Measurements from ENCODE around the gene ZNF300.
"Not testable (repeated sequence)": the region's sequence is repeated elsewhere in the genome, so short reads cannot be mapped to it uniquely, and the experiment has no call there.

Gene ZNF300

DNA sequence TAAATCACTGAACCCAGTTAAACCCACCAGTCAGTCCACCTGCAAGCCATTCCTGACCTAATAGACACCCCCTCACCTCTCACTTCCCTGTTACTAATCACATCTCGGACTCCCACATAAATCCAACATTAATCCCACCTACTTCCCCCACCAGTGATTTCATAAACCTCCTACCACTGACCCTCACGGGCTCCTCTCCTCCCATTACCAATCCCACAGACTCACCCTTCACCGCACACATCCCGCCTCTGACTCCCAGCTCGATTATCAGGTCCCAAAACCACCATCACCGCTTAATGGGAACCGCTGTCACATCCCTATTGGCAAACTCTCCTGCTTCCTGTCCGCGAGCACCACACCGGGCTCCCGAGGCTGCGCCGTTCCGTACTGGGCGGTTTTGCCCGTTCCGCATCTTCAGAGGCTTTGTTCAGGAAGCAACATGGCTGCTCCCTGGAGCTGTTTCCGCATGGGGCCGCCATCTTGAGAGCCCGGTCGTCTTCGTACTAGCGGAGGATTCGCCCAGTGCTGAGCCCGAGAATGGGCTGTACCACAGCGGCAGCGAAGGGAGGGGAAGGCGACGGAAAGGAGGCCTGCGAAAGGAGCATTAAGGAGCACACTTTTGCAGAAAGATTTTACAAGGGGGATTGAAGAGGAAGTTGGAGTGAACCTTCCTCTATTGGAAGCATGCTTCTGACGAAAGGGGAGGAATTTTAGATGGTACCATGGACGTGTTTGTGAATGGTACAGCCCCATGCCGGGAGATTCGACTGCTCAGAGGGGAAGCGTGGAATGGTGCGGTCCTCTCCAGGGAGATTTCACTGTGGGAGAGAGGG is at the start of gene ZNF300:
ZNF300 (minus strand) TSS at position 502 of the 833 bp plus-strand sequence. CDS start 1,825 bp downstream, outside the sequence.
- no peak for DNase-seq

GRCh38 chr5:150948539-150948938 is 43.8 kb upstream of the ZNF300 start:
- no peak for DNase-seq

DNA sequence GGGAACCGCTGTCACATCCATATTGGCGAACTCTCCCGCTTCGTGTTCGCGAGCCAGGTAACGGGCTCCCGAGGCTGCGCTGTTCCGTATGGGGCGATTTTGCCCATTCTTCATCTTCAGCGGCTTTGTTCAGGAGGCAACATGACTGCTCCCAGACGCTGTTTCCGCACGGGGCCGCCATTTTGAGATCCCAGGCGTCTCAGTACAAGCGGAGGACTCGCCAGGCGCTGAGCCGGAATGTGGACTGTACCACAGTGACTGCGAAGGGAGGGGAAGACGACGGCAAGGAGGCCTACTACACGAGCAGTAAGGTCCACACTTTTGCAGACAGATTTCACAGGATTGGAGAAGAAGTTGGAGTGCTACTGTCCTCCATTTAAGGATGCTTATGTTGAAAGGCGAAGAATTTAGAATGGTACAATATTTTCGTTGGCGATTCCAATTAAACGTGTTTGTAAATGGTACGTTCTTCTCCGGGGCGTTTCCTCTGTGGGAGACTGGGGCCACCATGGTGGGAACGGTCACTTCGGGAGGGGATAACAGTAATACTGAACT is 41.6 kb upstream of the ZNF300 start:
- no peak for DNase-seq

DNA sequence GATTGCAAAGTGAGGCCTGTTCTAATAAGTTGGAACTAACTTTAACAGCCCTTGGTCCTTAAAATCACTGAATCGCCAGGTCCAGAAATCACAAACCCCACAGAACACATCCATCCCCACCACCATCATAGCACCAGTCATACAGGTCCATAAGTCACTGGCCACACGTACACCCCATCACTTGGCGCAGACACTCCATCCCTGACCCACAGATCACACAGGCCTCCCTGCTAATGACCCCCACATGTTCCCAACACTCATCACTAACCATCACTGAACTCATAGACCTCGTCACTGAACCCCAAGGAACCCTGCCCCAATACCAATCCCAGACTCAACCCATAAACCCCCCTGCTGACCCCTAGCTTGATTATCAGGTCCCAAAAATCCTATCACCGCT is 41.2 kb upstream of the ZNF300 start:
- no peak for DNase-seq

DNA sequence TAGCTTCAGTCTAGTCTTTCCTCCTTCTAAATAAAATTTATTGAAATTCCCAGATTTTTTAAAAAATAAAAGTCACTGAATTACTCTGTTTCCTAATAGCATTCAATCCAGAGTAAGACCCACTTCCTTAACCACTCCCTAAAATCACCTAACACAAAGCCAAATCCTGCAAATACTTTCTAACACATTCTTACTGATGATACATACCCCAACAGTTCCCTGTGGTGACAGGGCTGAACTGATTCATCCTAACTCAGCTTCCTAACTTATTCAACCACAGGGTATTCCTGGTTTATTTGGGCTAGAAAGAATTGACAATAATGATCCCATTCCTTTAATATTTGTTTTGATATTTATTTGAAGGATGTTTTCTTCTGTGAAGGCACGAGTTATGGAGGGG is 40.7 kb upstream of the ZNF300 start:
- no peak for DNase-seq

GRCh38 chr5:150931368-150931965 is 26.7 kb upstream of the ZNF300 start:
- DNase-seq = no peak

- no peak for DNase-seq
Measured at GRCh38 chr5:150918613-150919012, 13.8 kb upstream of the ZNF300 start.

DNA sequence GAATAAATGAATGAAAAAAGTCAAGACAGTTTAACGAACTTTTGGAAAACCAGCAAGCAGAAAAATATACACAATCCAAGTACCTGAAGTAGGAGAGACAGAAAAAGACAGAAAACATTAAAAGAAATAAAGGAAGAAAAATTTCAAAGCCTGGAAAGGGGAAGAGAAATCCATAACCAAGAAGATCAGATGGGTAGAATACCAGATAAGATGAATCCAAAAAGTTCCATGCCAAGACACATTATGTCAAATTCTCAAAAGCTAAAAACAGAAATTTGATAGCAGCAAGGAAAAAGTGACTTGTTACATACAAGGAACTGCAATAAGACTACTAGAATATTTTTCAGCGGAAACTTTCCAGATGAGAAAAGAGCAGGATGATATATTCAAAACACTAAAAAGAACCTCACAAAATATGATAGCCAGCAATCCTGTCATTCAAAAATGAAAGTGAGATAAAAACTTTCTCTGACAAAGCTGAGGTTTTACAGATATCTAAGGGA is 7.6 kb upstream of the ZNF300 start:
- DNase-seq = no peak

GRCh38 chr5:150905312-150905683 is 518 bp upstream of the ZNF300 start:
- DNase-seq = no peak

DNA sequence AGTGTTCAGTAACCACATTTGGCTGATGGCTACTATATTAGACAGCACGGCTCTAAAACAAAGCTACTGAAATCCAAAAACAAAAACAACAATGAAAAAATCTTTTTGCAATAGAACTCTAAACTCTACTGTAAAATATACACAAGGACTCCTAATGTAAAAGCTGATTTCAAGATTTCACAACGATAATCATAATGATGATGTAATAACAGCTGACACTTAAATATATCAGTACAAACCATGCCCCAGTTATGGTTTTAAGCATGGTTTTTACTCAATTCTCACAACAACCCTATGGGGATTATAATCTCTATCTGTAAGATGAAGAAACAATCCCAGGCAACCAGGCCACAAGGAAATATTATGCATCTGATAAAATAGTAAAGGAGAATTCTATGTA is 3.3 kb downstream of the ZNF300 start:
- no peak for DNase-seq

GRCh38 chr5:150895431-150896428 is 9.1 kb downstream of the ZNF300 start:
- no peak for DNase-seq

DNA sequence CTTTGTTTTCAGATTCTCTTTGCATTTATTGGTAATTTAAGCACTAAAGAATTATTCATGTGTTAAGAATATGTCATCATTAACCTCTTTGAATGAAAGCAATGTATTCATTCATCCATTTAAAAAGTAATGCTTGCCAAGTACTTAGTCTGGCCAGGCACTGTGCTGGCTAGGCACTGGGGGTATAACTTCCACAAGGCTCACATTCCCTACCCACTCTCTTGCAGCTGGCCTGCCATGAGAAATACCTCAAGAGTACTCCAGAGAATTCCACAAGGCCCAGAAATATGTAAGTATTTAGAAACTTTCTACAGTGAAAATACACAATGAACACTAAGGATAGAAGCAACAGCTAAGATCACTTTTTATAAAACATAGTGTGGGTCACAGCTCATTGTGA is 25.4 kb downstream of the ZNF300 start:
- no peak for DNase-seq

- DNase-seq = no peak
Measured at GRCh38 chr5:150862070-150862469, 42.7 kb downstream of the ZNF300 start.

DNA sequence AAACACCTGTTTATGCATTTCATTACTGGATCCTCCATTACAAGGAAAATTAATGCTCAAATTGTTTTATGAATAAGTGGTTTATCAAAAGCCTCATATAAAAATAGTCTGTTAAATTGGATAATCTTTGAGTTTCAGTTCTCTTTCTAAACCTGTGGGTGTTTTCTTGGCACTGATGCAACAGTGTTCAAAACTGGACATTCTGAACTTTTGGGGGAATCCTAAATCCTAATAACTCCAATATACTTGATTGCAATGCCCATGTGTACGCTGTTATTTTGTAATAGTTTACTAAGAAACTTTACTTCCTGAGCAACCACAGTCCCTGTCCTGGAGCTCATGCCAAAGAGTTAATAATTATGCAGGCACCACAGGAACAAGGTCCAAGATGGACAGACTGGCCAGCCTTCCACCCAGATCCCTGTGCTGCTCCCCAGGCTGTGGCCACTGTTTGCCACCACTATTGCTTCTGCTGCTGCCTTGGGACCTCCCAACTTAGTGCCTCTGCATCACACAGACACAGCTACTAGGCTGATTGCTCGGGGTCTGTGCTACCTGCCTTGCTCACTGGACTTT is 44.4 kb downstream of the ZNF300 start:
- DNase-seq = no peak

GRCh38 chr5:150856700-150857099 is 48.1 kb downstream of the ZNF300 start:
- DNase-seq = not testable (repeated sequence)

DNA sequence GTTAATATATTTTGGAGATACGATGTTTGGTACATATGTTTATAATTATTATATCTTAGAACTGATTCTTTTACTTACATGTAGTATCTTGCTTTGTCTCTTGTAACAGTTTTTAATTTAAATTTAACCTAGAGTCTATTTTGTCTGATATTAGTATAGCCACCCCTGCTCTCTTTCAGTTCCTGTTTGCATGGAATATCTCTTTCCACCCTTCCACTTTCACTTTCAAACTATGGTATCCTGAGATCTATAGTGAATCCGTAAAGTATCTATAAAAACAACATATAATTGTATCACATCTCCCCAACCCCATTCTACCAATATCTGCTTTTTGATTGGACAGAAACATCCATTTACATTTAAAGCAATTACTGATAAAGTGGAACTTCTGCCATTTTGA is 51.2 kb downstream of the ZNF300 start:
- DNase-seq = no peak

DNA sequence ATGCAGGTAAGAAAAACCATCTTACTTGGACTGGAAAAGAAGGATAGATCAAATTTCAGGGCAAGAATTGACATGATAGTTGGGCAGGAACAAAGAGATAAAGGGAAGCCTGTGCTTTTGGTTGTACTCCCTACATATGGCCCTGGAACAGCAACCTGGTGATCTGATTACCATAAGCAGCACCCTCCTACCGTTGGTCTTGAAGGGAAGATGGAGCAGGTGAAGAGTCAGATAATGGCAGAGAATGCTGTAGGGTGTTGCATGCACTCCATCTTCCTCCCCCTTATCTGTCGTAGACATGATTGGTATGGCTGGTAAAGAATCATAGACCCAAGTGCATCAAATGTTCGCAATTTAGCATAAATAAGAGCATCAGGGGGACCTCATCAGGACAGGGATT is 53.7 kb downstream of the ZNF300 start:
- DNase-seq = no peak

DNA sequence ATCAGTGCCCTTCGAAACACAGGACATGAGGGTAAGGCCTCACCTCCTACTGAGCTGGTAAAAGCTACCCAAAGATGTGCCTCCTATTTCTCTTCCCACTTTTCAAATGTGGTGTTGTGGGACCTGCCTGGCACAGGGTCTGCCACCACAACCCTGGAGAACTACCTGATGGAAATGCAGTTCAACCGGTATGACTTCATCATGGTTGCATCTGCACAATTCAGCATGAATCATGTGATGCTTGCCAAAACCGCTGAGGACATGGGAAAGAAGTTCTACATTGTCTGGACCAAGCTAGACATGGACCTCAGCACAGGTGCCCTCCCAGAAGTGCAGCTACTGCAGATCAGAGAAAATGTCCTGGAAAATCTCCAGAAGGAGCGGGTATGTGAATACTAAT is 56.5 kb downstream of the ZNF300 start:
- DNase-seq = no peak

DNA sequence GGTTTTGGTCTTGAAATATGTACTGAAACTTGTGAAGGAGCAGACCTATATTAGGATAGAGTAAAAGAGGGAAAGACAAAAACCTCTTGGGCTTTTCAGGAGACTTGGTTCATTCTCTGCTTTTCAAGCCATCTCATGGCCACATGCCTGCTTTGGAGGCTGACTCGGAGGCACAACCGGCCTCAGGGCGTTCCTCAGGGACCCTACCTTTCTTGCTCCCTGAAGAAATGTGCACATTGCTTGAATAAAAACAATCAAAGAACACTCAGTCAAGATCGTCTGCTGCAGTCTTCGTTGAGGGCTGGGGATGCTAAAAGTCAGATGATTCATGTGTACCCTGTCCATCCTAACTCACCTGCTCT is 57.5 kb downstream of the ZNF300 start:
- no peak for DNase-seq

GRCh38 chr5:150846654-150847333 is 58.0 kb downstream of the ZNF300 start:
- DNase-seq = peak; percentile 75

DNA sequence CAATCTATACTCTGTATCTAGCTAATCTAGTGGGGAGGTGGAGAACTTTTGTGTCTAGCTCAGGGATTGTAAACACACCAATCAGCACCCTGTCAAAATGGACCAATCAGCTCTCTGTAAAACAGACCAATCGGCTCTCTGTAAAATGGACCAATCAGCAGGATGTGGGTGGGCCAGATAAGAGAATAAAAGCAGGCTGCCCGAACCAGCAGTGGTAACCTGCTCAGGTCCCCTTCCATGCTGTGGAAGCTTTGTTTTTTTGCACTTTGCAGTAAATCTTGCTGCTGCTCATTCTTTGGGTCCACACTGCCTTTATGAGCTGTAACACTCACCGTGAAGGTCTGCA is 58.5 kb downstream of the ZNF300 start, which contains the start of gene IRGM:
IRGM (plus strand) TSS at position 214 of the 346 bp plus-strand sequence. CDS start 1,603 bp downstream, outside the sequence.
- not testable (repeated sequence) for DNase-seq
